GM08714 (cell line): ENCODE measurements around the gene HLA-DQA2.
"Not testable (repeated sequence)": the region's sequence is repeated elsewhere in the genome, so short reads cannot be mapped to it uniquely, and the experiment has no call there.

ENCODE experiments used
- H3K4me3 ChIP-seq: fragments of 200-500 bp; sonication (Bioruptor generic); 2 replicates; pipeline ENCODE4 v1.5.1; 2014; ENCODE audit warnings: mild to moderate bottlenecking, low read length, inconsistent platforms
- ZNF274 ChIP-seq: IDR thresholded peaks from 2 replicates; pipeline ENCODE4 v1.6.1; 2012; ENCODE audit warnings: mild to moderate bottlenecking, low read depth, low read length

HLA-DQA2 gene

DNA sequence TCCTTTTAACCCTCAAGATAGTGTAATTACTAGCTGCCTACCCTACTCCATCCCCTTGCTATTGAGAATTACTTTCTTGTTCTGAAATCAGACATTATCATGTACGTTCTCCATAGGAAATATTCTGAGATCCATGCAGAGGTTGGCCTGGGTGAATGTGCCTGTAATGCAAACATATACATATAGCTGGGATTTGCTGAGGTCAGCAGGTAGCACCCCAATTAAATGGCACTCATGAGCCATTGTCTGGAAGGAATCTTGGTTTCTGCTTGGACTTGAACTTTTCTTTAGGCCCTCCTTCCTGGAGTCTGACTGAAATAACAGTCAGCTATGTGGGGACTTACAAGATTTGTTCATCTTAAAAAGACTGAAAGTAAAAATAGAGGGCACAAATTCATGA, 18.5 kb downstream of the HLA-DQA2 start:
- no peak for TF ChIP-seq ZNF274

GRCh38 chr6:32761072-32761471, 19.9 kb downstream of the HLA-DQA2 start:
- H3K4me3 ChIP-seq: no peak overlapping the region
- no peak for TF ChIP-seq ZNF274

More for the DNA sequence above, 18.5 kb downstream of the HLA-DQA2 start:
- H3K4me3 ChIP-seq: no peak overlapping the region

GRCh38 chr6:32761548-32761947, 20.4 kb downstream of the HLA-DQA2 start:
- TF ChIP-seq ZNF274: no peak
- no peak overlapping the region for H3K4me3 ChIP-seq

- no peak for TF ChIP-seq ZNF274
- no peak within 1 kb of the TSS for H3K4me3 ChIP-seq
These were observed 22.2 kb downstream of the HLA-DQA2 start, which contains the start of gene HLA-DQB2 for GRCh38 chr6:32763421-32763820. Gene HLA-DQB2 (minus strand): TSS chr6:32763532. CDS start chr6:32763470, 62 bp downstream.

- TF ChIP-seq ZNF274: no peak
- H3K4me3 ChIP-seq: no peak overlapping the region
These were observed 22.9 kb downstream of the HLA-DQA2 start for GRCh38 chr6:32764048-32764447.

DNA sequence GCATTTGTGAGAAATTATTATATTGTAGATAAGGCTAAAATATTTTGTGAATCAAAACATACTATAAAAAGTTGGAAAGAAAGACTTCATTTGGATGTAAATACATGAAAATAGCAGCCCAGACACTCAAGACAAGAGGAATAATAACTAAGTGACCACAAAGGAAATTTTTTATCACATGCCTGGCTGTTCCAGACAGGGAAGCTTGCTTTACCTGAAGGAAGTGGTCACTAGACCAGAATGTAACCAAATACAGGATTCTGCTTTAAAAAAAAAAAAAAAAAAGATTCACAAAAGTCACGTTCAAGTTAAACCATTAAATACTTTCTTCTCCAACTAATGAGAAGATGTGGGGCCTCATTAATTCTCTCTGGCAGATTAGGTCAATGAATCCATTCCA, 31.5 kb downstream of the HLA-DQA2 start:
- no peak for TF ChIP-seq ZNF274
- no peak overlapping the region for H3K4me3 ChIP-seq

GRCh38 chr6:32774426-32774825, 33.2 kb downstream of the HLA-DQA2 start:
- TF ChIP-seq ZNF274: no peak

GRCh38 chr6:32775071-32775470, 33.9 kb downstream of the HLA-DQA2 start:
- no peak overlapping the region for H3K4me3 ChIP-seq
- TF ChIP-seq ZNF274: no peak

More at GRCh38 chr6:32774426-32774825, 33.2 kb downstream of the HLA-DQA2 start:
- H3K4me3 ChIP-seq: no peak overlapping the region

DNA sequence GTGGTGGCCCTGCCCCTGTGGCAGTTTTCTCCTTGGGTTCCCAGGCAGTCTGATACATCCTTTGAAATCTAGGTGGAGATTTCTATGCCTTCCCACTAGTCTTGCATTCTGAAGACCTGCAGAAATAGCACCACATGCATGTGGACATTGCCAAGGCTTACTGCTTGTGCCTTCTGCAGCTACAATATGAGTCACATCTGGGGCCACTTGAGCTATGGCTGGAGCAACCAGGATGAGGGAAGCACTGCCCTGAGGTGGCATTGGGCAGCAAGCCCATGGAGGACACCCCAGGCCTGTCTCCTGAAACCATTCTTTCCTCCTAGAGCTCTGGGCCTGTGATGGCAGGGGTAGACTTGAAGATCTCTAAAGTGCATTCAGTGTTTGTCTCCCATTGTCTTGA, 37.8 kb downstream of the HLA-DQA2 start:
- H3K4me3 ChIP-seq: no peak overlapping the region
- no peak for TF ChIP-seq ZNF274

DNA sequence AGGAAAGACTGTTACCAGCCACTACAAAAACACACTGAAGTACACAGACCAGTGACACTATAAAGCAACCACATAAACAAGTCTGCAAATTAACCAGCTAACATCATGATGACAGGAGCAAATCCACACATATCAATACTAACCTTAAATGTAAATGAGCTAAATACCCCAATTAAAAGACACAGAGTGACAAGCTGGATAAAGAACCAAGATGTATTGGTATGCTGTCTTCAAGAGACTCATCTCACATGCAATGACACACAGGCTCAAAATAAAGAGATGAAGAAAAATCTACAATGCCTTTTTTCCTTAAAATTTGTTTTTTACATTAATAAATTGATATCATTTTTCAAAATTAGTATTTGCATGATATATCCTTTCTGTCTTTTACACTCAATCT, 41.7 kb downstream of the HLA-DQA2 start:
- not testable (repeated sequence) for H3K4me3 ChIP-seq

GRCh38 chr6:32785781-32786533, 44.8 kb downstream of the HLA-DQA2 start:
- TF ChIP-seq ZNF274: no peak
- no peak overlapping the region for H3K4me3 ChIP-seq

- no peak overlapping the region for H3K4me3 ChIP-seq
- TF ChIP-seq ZNF274: no peak
These were observed 49.1 kb downstream of the HLA-DQA2 start for GRCh38 chr6:32790306-32790705.

DNA sequence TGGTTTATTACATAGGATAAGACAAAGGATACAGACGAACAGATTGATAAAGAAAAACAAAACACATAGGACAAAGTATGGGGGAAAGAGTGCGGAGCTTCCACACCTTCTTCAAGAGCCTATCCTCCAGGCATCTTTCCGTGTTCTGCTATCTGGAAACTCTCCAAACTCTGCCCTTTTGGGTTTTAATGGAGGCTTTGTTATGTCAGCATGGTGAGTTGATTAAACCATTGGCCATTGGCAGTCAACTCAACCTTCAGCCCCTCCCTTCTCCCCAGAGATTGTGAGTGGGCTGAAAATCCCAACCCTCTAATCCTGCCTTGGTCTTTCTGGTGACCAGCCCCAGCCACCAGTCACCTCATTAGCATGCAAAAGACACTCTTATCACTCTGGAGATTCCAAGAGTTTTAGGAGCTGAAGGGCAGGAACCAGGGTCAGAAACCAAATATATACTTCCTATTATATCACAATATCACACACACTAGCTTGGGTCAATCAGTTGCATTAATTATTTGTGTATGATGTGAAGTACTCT, 51.8 kb downstream of the HLA-DQA2 start:
- TF ChIP-seq ZNF274: no peak

DNA sequence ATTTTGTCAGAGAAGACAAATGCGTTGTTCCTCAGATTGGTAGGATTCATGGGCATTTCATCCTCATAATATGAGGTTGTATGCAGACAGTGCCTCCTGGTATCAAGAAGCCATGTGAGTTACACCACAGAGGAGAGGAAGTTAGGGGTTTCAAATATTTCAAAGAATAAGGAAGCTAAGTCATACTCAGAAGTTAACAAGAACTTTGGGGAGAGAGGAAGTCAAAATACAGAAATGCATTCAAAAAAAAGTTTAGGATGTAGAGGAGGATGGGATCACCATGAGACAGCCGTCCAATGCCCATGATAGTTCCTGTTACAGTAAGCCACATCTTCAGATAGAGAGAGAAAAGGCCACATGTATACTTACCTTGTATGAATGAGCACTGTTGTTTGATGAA, 53.3 kb downstream of the HLA-DQA2 start:
- TF ChIP-seq ZNF274: no peak

More for the DNA sequence above, 51.8 kb downstream of the HLA-DQA2 start:
- H3K4me3 ChIP-seq: no peak overlapping the region

More for the DNA sequence above, 53.3 kb downstream of the HLA-DQA2 start:
- no peak overlapping the region for H3K4me3 ChIP-seq
